PC-9 (cell line): Measurements from ENCODE around the gene CDH13. TPM values are rescaled to one million over a fixed set of nuclear protein-coding genes. Genes with fewer than 3 reads are reported as not detected.

ENCODE experiments used
- BruUV-seq: library from RNA; stranded (reverse); fragments of 400-500 nt; replicated peaks from 2 replicates; lab custom pipeline; 2021; lab: Mats Ljungman, UMichigan
- CTCF ChIA-PET: fragments of 300-600 bp; sonication (Branson Sonifier 250); formaldehyde crosslinking; loops from one replicate; lab custom pipeline; 2022; ENCODE audit warnings: antibody characterized with exemption; lab: Charles Lee
- POLR2A ChIA-PET: fragments of 300-600 bp; sonication (Branson Sonifier 250); formaldehyde crosslinking; loops from one replicate; lab custom pipeline; 2022; ENCODE audit warnings: antibody characterized with exemption; ENCODE audit not compliant: unreplicated experiment; lab: Charles Lee
- DNase-seq, 2 experiments: peaks; one replicate each; pipeline versions ENCODE4 v3.0.0 to v3.0.0-alpha.2; 2015 to 2022; ENCODE audit warnings: mixed read lengths in 1 of 2
- H2AFZ ChIP-seq: fragments of 200-600 bp; sonication (generic); 2 replicates; pipeline ENCODE4 v1.8.1; 2017; ENCODE audit warnings: antibody characterized with exemption
- H3F3A ChIP-seq: fragments of 200-600 bp; sonication (generic); 2 replicates; pipeline ENCODE4 v1.8.1; 2017; ENCODE audit warnings: antibody characterized with exemption, mild to moderate bottlenecking, low read depth; ENCODE audit not compliant: insufficient read depth
- H3K27ac ChIP-seq: fragments of 200-600 bp; sonication (generic); 2 replicates; pipeline ENCODE4 v1.6.1; 2016; ENCODE audit warnings: mixed run types
- H3K27me3 ChIP-seq: fragments of 200-600 bp; sonication (generic); 2 replicates; pipeline ENCODE4 v1.6.1; 2016; ENCODE audit warnings: low read depth, mixed run types; ENCODE audit not compliant: insufficient read depth
- H3K36me3 ChIP-seq: fragments of 200-600 bp; sonication (generic); 2 replicates; pipeline ENCODE4 v1.6.1; 2016; ENCODE audit warnings: low read depth, mixed run types
- H3K4me1 ChIP-seq: fragments of 200-600 bp; sonication (generic); replicated peaks from 2 replicates; pipeline ENCODE4 v1.6.1; 2016; ENCODE audit warnings: mixed run types; ENCODE audit not compliant: insufficient read depth
- H3K4me2 ChIP-seq: fragments of 200-600 bp; sonication (generic); 2 replicates; pipeline ENCODE4 v1.6.1; 2017; ENCODE audit warnings: mixed run types
- H3K4me3 ChIP-seq: fragments of 200-600 bp; sonication (generic); 2 replicates; pipeline ENCODE4 v1.6.1; 2016; ENCODE audit warnings: mixed run types
- H3K79me2 ChIP-seq: fragments of 200-600 bp; sonication (generic); 2 replicates; pipeline ENCODE4 v1.6.1; 2017; ENCODE audit warnings: low read depth, mixed run types
- H3K9me2 ChIP-seq: fragments of 200-600 bp; sonication (generic); 2 replicates; pipeline ENCODE4 v1.8.1; 2017; ENCODE audit warnings: mild to moderate bottlenecking; ENCODE audit not compliant: insufficient read depth
- H3K9me3 ChIP-seq: fragments of 200-600 bp; sonication (generic); 2 replicates; pipeline ENCODE4 v1.8.1; 2016; ENCODE audit warnings: low read depth; ENCODE audit not compliant: insufficient read depth
- H4K20me1 ChIP-seq: fragments of 200-600 bp; sonication (generic); 2 replicates; pipeline ENCODE4 v1.8.1; 2017; ENCODE audit not compliant: insufficient read depth
- CTCF ChIP-seq: fragments of 200-600 bp; sonication (generic); conservative IDR thresholded peaks from 2 replicates; pipeline ENCODE4 v1.6.1; 2017; ENCODE audit warnings: mixed run types, antibody characterized with exemption, mild to moderate bottlenecking, moderate library complexity
- EZH2 ChIP-seq: fragments of 200-600 bp; sonication (generic); IDR thresholded peaks from 2 replicates; pipeline ENCODE4 v1.8.0; 2017; ENCODE audit warnings: antibody characterized with exemption, low read depth
- intact Hi-C: fragments of 100-400 bp; cut with micrococcal nuclease; formaldehyde crosslinking; loops from one replicate; pipeline ENCODE4 v1.10.0; 2022; ENCODE audit not compliant: unreplicated experiment
- total RNA-seq: library from RNA; stranded (reverse); gene quantifications from 2 replicates; pipeline ENCODE4 v1.2.3, GENCODE V29; 2021

The CDH13 gene
- total RNA-seq, 1 experiment from 2014 or later, result 0.24 TPM

- POLR2A ChIA-PET, result no interaction called here
- TF ChIP-seq CTCF (no peak), EZH2 (no peak)
These were observed 1180.5 kb downstream of the CDH13 start for GRCh38 chr16:83807327-83807709.

GRCh38 chr16:83807710-83808572 lies 1181.2 kb downstream of the CDH13 start, which contains the start of gene HSBP1:
TSS of gene HSBP1 (plus strand) at chr16:83807978. CDS start at chr16:83808077, 99 bp downstream.
- intact Hi-C loops, result no loop called here
- peaks cover 34% of the 10 kb centered on the region for H3K79me2 ChIP-seq
- H3K4me1 ChIP-seq, result peaks cover 33% of the 10 kb centered on the region
- H3K9me3 ChIP-seq, result no peaks in the 10 kb centered on the region
- ChIA-PET CTCF (no interaction called here), POLR2A (interaction anchor here (0.6 kb wide), 1 partner anchor 668 kb away, joined by 4 read pairs; no protein-coding TSS in a partner anchor)
- H3K9me2 ChIP-seq, result no peaks in the 10 kb centered on the region
- H4K20me1 ChIP-seq, result peaks cover 3% of the 10 kb centered on the region; the same call in 1 of the 2 replicates
- TSS peak; percentile 36 for BruUV-seq
- H3F3A ChIP-seq, result peaks cover 1% of the 10 kb centered on the region; the same call in 1 of the 2 replicates
- H3K27ac ChIP-seq, result no peak within 1 kb of the TSS
- no peak for TF ChIP-seq EZH2
- TF ChIP-seq CTCF, result no peak
- H3K36me3 ChIP-seq, result peaks cover 24% of the 10 kb centered on the region; the same call in 1 of the 2 replicates
- H3K4me2 ChIP-seq, result peak within 1 kb of the TSS; percentile 99
- peak; percentile 78 to 91 for DNase-seq
- H3K27me3 ChIP-seq, result no peaks in the 10 kb centered on the region
- peak within 1 kb of the TSS; percentile 65 for H3K4me3 ChIP-seq
- H2AFZ ChIP-seq, result peak within 1 kb of the TSS; percentile 98

More at GRCh38 chr16:83807327-83807709, 1180.5 kb downstream of the CDH13 start:
- intact Hi-C loops, result no loop called here
- CTCF ChIA-PET, result no interaction called here
- H3K4me3 ChIP-seq, result peak overlapping the region; percentile 65
- H3K79me2 ChIP-seq, result peaks cover 34% of the 10 kb centered on the region
- H3K9me2 ChIP-seq, result no peaks in the 10 kb centered on the region
- peaks cover 3% of the 10 kb centered on the region; the same call in 1 of the 2 replicates for H4K20me1 ChIP-seq
- H2AFZ ChIP-seq, result peak overlapping the region; percentile 98
- H3K27ac ChIP-seq, result no peak overlapping the region
- H3K4me1 ChIP-seq, result peaks cover 39% of the 10 kb centered on the region
- no peaks in the 10 kb centered on the region for H3K9me3 ChIP-seq
- no peaks in the 10 kb centered on the region; the same call in 1 of the 2 replicates for H3F3A ChIP-seq
- H3K36me3 ChIP-seq, result peaks cover 21% of the 10 kb centered on the region; the same call in 1 of the 2 replicates
- H3K27me3 ChIP-seq, result no peaks in the 10 kb centered on the region
- no TSS peak for BruUV-seq
- DNase-seq, result no peak
- H3K4me2 ChIP-seq, result peak overlapping the region; percentile 99

- H3K4me2 ChIP-seq, result peak overlapping the region; percentile 99
- BruUV-seq, result no TSS peak
- ChIA-PET CTCF (no interaction called here), POLR2A (no interaction called here)
- H3K27ac ChIP-seq, result no peak overlapping the region
- H3K36me3 ChIP-seq, result peaks cover 24% of the 10 kb centered on the region; the same call in 1 of the 2 replicates
- H3K27me3 ChIP-seq, result no peaks in the 10 kb centered on the region
- H3K9me3 ChIP-seq, result no peaks in the 10 kb centered on the region
- peaks cover 8% of the 10 kb centered on the region for H3F3A ChIP-seq
- DNase-seq, result no peak
- TF ChIP-seq EZH2 (no peak), CTCF (no peak)
- H3K4me3 ChIP-seq, result peak overlapping the region; percentile 65
- peaks cover 3% of the 10 kb centered on the region; the same call in 1 of the 2 replicates for H4K20me1 ChIP-seq
- intact Hi-C loops, result no loop called here
- H3K4me1 ChIP-seq, result peaks cover 27% of the 10 kb centered on the region
- H3K79me2 ChIP-seq, result peaks cover 34% of the 10 kb centered on the region
- H2AFZ ChIP-seq, result peak overlapping the region; percentile 98
- no peaks in the 10 kb centered on the region for H3K9me2 ChIP-seq
These were observed 1181.8 kb downstream of the CDH13 start for GRCh38 chr16:83808573-83809014.
